GM21390 (cell line): ENCODE data around the gene DAAM1.

ENCODE experiments used
- ATAC-seq: cut with Tn5 transposase; IDR thresholded peaks from one replicate; pipeline ENCODE4 v1.9.1; 2021; ENCODE audit not compliant: unreplicated experiment

The DAAM1 gene

DNA sequence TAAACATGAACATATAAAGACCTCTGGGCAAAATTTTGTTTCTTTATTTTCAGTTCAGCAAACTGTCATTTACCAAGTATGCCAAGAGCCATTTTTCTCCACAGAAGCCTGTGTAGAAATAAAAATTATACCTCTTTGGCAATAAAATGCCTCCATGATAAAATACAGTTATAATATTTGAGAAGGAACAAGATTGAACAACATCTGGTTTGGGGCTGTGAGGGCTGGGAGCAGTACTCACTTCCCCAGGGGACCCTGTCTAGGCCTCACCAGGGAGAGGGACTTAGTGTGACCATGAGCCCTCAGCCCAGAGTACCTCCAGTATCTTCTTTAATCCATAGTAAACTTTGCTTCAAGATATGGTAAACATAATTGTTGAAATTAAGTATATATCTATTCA lies 65.1 kb downstream of the DAAM1 start:
- ATAC-seq: no peak

DNA sequence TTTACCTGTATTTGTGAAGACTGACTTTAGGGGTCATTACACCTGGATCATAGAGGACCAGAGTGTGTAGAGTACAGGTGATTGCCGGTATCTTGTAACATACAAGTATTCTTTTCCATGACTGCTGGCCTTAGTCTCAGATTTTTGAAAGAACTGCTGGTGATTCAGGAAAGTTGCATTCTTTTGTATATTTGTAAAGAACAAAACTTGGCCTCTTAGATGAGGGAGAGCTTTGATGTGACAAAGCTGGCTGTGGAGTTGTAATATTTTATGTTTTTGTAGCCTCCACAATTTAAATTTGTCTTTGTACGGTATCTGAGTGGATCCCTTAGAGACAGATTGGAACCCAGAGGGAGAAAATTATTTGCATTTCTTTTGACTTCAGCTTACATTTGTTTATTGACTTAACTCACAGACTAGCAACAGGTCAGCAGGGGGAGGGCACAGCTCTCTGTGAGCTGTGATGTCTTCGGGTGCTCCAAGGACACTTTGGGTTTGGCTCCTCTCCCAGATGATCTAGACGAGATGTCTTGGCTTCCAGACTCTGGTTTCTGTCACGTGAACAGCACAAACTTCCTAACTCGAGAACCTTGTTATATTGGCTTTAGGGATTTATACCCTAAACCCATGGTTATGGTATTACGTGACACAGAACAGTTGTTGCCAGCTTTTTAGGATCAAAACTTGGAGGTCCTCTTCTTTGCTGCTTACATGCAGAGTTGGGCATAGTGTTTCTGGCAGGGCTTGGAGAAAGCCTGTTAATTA lies 65.9 kb downstream of the DAAM1 start:
- ATAC-seq: no peak

DNA sequence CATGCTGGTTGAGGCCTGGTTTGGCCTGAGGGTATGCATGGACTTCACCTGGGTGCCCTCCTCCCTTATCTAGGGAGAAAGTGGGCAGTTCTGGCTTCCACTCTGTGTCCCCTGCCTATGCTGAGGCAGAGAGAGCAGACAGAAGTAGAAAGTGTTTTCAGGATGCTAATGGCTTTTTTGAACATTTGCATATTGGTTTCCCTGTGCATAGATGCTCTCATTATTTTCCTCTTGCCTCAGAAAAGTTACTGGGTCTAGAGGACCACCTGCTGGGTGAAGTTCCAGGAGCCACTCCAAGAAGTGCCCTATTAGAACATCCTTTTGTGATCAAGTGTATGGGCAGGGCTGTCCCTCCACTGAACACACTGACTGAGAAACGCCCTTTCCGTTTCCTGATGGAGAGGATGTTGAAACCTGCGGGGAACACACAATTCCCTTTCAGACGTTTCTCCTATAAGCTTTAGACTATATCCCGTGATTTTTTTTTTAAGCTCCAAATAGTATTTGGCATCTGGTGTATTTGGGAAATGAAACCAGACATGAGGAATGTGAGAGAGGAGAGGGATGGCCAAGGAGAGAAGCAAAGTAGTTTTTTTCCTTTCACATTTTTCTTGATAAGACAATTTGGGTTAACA lies 66.6 kb downstream of the DAAM1 start:
- ATAC-seq: no peak

DNA sequence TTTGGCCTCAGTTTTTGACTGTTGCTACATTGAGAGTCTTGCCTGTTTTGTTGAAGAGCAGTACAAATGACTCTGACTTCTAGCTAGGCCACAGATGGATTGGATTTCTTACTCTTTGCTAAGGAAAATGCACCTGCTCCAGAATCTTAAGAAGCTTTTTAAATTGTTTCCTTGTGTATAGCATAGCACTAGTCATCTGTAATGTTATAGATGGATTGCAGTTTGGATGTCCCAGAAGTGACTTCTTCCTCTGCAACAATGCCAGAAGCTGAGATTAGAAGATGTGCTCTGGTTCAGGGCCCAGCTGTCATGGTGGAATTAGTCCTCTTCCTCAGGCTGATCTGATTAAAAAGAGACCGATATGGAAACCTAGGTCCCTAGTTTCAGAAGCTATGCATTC lies 67.9 kb downstream of the DAAM1 start:
- ATAC-seq: no peak

DNA sequence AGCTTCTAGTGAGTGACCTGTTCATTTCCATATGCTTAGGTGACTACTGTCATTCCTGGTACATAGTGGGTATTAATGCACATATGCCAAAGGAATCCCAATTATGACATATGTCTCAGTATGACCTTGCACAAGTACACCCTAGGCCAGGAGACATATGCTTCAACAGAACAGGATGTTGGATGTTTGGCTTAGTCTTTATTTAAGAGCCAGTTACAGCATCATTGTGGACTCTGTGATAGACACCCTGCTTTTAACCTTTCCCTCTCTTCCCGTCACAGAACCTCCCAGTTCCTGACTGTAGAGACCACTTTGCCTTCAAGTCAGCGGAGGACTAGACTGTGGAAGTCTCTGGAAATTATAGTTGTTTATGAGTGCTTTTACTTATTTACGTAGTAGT lies 72.9 kb downstream of the DAAM1 start:
- ATAC-seq: no peak

DNA sequence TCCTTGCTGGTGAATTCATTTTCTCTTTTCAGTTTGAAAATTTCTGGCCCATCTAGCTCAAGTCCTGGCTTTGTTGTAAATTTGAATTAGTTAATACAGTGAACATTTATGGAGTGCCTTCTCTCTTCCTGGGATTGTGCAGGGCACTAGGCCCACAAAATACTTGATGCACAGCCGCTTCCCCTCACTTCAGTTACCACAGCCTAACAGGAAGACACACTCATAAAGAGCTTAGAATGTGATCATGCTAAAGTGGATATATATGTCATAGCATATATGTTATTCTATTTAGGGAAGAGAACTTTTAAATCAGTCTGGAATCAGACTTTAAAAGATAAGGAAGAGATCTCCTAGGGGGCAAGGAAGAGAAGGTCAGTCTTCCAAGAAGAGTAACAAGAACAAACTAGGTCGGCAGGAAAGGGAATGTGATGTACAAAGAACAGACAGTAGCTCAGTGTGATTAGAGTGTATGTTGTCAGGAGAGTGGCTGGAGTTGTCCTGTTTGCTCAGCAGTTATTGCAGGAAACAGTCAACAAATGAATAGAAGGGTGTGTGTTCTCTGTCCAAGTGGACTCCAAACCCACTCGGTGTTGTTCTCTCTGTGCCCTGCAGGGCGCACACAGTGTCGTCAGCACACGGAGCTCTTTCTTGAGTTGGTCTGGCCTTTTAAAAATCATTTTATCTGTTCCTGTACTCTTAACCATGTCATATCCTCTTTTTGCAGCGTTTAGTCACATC lies 74.4 kb downstream of the DAAM1 start:
- ATAC-seq: no peak

DNA sequence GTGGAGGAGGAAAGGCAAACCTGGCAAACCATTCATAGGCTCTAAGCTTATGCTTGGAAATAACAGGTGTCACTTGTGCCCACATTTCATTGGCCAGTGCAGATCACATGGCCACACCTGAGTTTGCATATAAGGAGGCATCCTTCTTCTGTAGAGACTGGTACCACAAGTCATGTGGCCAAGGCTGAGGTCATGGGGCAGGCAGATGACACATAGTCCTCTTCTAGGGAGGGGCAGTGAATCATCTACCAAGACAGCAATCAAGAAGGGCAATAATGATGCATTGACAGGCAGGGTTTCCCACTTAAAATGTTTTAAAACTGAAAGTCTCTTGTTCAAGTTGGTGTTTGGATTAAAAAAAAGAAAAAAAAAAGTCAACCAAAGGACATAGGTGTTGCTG lies 77.3 kb downstream of the DAAM1 start:
- no peak for ATAC-seq

DNA sequence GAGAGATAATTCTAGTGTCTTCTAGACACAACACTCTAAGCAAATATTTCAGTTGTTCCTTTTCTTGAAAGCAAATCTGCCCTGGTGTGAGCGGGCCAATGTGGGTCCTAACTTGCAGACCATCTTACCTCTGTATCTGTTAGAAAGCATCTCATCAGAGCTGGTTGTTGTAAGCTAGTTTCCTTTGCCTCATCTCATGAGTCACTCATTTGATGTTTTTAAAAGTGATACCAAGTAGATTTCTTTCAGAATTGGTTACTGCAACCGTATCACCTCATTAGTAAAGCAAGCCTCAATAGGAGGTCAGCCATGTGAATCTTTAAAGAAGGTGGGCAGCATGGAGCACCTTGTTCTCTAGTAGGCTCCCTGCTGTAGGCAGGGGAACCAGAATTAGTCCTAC lies 78.6 kb downstream of the DAAM1 start:
- peak; percentile 43 for ATAC-seq

DNA sequence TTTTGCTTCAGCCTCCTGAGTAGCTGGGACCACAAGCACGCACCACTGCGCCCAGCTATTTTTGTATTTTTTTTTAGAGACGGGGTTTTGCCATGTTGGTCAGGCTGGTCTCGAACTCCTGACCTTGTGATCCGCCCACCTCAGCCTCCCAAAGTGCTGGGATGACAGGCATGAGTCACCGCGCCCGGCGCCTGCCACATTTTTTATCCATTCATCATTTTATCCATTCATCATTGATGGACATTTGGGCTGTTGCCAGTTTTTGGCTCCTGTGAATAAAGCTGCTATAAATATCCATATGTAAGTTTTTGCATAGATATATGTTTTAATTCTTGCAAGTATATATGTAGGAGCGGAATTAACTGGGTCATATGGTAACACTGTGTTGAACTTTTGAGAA lies 79.5 kb downstream of the DAAM1 start:
- no peak for ATAC-seq

DNA sequence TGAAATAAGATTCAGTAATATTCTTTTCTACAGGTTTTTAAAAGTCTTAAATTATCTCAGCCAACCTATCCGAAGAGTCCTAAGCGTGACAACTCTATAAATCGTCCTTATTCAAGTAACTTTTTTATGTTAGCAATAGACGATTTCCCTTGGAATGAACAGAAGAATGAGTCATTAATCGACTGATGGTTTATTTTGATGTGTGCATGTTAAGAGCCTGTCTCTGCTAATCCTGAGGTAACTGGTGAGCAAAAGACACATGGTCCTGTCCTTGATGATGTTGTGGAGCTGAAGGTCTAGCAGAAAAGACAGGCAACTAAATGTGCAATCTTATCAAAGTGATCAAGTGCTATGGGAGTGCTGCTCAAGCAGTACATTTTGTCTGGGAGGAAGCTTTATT lies 80.4 kb downstream of the DAAM1 start:
- no peak for ATAC-seq

DNA sequence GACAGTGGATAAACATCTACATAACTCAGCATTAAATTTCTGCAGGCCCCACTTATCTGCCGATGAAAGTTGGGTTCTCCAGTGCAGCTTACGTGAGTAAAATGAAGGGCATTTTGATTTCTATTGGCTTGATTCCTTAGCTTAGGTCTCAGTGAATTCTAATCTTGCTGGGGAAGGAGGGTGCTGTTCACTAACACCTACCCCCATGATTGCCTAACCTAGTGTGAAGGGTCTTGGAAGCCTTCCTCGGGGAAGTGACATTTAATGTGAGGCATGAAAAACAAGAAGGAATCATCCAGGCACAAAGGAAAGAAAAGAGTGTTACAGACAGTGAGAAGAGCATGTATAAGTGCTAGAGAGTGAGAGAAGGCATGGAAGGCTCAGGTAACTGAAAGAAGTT lies 81.0 kb downstream of the DAAM1 start:
- ATAC-seq: no peak

DNA sequence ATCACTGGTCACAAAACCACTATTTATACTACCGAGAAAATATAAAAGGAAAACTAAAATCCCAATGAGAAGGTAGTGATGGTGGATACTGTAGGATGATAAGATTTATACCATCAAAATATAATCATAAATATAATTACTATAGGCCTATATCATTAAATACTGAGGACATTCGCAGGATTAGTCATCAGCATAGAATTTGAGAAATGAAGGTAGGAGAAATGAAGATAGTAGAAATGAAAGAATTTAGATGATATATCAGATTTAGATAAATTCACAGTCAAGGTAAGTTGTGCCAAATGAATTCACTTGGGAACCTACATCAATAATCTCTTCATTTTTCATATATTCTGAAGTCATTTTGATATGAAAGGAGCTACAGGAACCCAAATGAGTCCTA lies 82.8 kb downstream of the DAAM1 start:
- ATAC-seq: no peak

DNA sequence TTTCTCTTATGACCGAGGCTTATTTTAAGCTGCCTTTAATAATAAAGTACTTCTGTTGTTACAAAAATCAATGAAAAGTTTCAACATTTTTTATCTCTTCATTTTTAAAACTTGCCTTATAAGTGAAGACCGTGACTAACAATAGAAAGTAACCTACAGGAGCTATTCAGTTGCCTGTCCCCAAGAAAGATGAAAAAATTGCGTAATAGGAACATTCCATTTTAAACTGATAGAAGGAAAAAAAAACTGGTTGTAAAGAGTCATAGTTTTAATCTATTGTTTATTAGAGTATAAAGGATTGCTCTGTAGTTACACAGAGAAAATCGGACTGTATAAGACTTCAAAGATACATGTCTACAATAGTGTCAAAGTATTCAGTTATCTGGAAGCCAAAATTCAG lies 83.3 kb downstream of the DAAM1 start:
- no peak for ATAC-seq

DNA sequence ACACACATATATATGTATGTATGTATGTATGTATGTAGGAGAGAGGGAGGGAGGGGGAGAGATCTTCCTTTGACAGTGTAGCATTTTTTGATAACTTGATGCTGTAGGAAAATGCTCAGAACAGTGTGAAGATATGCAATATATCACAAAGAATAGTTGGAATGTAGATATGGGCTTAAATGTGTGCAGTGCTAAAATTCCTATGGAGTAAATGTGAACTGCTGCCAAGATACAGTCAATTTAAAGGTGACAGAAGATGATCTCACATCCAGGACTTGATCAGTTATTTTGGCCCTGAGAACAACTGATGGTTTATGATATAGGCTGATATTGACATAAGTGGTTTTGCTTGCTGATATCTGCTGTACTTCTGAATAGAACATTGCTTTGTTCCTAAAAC lies 84.2 kb downstream of the DAAM1 start:
- ATAC-seq: no peak

DNA sequence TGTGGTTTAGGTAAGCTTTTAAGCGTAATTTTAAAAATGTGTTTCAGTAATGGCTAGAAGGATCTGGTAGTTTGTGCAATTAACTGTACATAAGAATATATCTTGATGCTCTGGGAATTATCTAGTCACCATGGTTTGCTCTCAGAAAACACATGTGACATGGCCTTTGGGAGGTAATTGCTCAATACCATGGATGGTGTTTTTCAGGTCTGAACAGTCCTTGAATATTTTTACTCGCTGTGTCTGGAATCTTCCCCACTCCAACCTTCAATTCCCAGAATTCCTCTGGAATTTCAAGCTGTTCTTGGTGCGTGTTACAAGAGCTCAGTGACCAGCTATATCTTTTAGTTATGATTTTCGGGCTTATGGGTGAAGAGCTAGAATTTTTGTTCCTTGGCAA lies 85.3 kb downstream of the DAAM1 start:
- ATAC-seq: no peak

DNA sequence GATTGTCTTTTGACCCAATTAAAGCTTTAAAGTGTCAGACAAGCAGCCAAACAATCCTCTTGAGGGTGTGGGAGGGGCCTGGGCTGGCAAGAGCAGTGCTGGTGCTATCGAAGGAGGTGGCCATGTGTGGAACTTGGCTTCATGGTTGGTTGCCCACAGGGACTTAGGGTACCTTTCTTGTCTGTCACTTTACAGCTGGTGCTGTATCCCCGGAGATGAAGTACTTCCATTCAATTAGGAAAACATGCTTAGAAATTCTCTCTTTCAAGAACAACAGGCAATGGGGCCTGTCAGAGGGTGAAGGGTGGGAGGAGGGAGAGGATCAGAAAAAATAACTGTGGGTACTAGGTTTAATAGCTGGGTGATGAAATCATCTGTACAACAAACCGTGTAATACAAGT lies 86.5 kb downstream of the DAAM1 start:
- ATAC-seq: peak; percentile 50

DNA sequence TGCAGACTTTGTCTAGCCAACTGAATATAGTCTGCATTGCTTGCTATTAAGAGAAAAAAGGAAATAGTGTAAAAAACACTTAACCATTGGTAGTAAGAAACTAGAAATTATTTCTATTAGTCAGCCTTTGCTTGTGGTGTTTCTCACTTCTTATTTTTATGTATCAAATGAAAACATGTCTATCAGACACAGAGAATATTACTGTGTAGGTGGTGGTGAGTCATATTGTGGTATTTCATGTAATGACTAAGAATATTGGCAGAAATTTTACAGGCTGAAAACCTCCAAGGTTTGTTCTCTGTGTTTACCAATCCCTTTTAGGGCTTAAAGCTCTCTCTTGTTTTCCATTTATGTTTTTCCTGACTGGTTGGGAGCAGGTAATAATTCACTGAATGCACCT lies 87.2 kb downstream of the DAAM1 start:
- peak; percentile 91 for ATAC-seq

DNA sequence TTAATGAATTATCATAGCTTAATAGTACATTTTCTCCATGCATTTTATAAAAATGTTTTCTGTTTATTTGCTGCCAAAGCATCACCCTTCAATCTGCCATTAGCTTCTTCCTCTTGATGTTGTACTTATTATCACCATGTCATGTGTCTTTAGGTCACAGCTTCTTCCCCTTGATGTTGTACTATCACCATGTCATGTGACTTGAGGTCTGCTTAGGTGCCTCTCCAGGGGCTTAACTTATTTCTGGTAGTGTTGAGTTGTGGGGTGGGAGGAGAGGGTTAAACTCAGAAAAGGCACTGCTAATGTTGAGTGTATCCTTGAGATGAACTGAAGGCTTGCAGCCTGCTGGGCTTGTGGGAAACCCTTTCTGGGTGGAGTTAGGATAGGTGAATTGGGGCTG lies 87.8 kb downstream of the DAAM1 start:
- ATAC-seq: no peak

DNA sequence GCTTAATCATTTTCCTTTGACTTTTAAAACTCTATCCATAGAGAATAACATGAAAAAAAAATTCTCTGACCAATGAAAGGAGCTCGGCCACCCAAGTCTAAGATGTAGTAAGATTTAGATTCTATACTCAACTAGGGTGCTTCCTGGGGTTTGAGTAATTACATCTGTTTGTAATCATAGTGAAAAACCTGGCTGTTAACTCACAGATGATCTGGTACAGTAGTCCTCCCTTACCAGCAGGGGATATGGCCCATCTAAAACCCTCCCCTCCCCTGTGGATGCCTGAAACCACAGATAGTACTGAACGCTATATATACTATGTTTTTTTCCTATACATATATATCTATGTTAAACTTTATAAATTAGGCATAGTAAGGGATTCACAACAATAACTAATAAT lies 89.2 kb downstream of the DAAM1 start:
- ATAC-seq: no peak

DNA sequence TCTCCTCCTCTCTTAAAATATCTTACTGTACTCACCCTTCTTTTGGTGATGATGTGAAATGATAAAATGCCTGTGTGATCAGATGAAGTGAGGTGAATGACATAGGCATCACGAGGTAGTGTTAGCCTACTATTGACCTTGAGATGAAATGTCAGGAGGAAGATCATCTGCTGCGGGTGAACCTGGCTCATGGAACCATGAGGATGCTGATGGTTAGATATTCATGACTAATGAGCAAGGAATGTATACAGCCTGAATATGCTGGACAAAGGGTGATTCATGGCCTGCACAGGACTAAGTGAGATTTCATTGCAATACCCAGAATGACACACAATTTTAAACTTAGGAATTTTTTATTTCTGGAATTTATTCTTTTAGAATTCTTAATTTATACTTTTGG lies 89.6 kb downstream of the DAAM1 start:
- ATAC-seq: no peak

DNA sequence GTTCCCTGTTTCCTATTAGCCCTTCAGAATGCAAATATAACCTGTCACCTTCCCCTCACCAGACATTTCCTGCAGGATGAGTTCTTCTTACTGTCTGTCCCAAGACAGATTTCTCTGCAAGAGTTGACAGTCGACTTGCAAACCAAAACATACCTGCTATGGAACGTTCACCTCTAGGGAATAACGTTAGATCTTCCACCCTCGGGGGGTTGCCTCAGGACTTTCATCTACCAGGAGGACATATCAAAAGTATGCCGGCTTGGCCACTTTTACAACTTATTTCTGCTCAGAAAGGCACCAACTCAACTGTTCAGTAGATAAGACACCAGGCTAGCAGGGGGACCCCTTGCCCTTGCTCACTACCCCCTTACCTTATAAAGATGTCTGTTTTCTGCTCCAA lies 92.5 kb downstream of the DAAM1 start:
- ATAC-seq: no peak

DNA sequence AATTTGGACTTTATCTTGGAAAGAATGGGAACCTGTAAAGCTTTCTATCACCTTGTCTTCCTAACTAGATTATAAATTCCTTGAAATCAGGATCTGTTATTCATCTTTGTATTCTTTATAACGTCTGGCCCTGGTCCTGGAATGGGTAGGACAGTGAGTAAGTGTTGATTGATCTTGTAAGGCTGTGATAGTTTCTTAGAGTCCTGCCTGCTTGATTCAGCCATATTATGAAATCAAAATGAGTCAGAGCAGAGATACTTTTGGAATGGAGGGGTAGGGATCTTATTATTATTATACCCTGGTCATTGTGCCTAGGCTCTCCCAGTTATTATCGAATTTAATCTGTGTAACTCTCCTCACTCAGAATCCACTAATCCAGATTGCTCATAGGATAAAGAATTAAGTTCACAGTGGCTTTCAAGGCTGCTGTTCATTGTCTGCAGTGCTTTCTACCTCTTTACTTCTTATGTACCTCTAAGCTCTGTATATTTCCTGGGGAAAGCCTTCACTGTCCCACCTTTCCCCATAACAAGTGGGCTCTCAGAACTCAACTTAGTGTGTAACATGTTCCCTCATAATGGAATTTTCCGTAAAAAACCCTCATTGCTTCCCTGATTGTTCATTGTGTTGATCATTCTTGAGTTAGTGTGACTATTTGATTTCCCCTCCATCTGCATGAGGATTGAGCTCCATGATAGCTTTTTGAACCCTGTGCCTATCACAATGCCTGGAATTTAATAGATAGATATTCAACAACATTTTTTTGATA lies 93.3 kb downstream of the DAAM1 start:
- ATAC-seq: no peak
